ENCODE data around the gene TBL2. TPM values are rescaled to one million over a fixed set of nuclear protein-coding genes. Genes with fewer than 3 reads are reported as not detected.
"Not testable (repeated sequence)": the region's sequence is repeated elsewhere in the genome, so short reads cannot be mapped to it uniquely, and the experiment has no call there.

TBL2 gene
- total and polyA plus RNA-seq, 2 donors (not counting 1 experiment from before 2014, with no cell fraction given) = 15.1 to 34.6 TPM

GRCh38 chr7:73539709-73540108 lies 38.7 kb downstream of the TBL2 start:
- no peaks in the 10 kb centered on the region for H3K27me3 ChIP-seq (replicated peaks in 1 of 4; ENCODE audit: control extremely low read depth in 1 of 4, control insufficient read depth in 3 of 4, insufficient read depth in 4 of 4, low read length in 3 of 4)
- H3K4me3 ChIP-seq (ENCODE audit: control extremely low read depth in 1 of 5, extremely low read depth in 1 of 5, insufficient read depth in 1 of 5, low read depth in 2 of 5, low read length in 4 of 5) = no peak overlapping the region
- H3K36me3 ChIP-seq (replicated peaks in 1 of 2; ENCODE audit: control extremely low read depth in 1 of 2, control insufficient read depth in 1 of 2, extremely low read depth in 1 of 2, insufficient read depth in 2 of 2, low read length in 1 of 2) = peaks cover 0 to 73% of the 10 kb centered on the region in 2 experiments
- Mint-ChIP-seq H3K9me3 (ENCODE audit: insufficient read depth) (no peaks in the 10 kb centered on the region), H3K27me3 (no peaks in the 10 kb centered on the region), H3K4me1 (no peaks in the 10 kb centered on the region), H3K27ac (no peak overlapping the region), H3K4me3 (no peak overlapping the region)
- ChIA-PET CTCF (no interaction called here), POLR2A (interaction anchor here (0.5 kb wide), 1 partner anchor 77 kb away, joined by 7 read pairs; no protein-coding TSS in a partner anchor)
- ATAC-seq (ENCODE audit: low read depth) (no peak), DNase-seq (no peak)
- no peak overlapping the region for H3K4me2 ChIP-seq (replicated peaks; ENCODE audit: low read depth, low read length, poor library complexity, severe bottlenecking)
- H3K9me3 ChIP-seq (ENCODE audit: control extremely low read depth in 1 of 3, control insufficient read depth in 2 of 3, insufficient read depth in 1 of 3, low read length in 2 of 3) = no peaks in the 10 kb centered on the region
- peaks cover 49% of the 10 kb centered on the region for H3K79me2 ChIP-seq (ENCODE audit: control insufficient read depth, insufficient read depth, low read length)
- no peak overlapping the region for H2AFZ ChIP-seq (ENCODE audit: insufficient read depth, low read depth, low read length, poor library complexity, severe bottlenecking)
- peaks cover 35% of the 10 kb centered on the region for H4K20me1 ChIP-seq (ENCODE audit: control insufficient read depth, insufficient read depth, low read length, poor library complexity, severe bottlenecking)
- no peaks in the 10 kb centered on the region for H3K4me1 ChIP-seq (ENCODE audit: control insufficient read depth in 2 of 2, insufficient read depth in 2 of 2, low read length in 2 of 2)
- 97% methylated on average over 13 of the region's 13 CpGs for WGBS (ENCODE audit: insufficient coverage)
- H3K9ac ChIP-seq (ENCODE audit: low read length) = no peak overlapping the region
- H3K27ac ChIP-seq (ENCODE audit: low read length in 2 of 2) = no peak overlapping the region
- intact Hi-C loops (cut with micrococcal nuclease) = no loop called here
- TF ChIP-seq CTCF (IDR thresholded peaks at IDR 0.05) = no peak
- TF ChIP-seq EZH2 (IDR thresholded peaks at IDR 0.05; ENCODE audit: borderline replicate concordance, insufficient read depth, low read depth, low read length, poor library complexity, severe bottlenecking) = no peak

GRCh38 chr7:73538510-73538909 lies 39.9 kb downstream of the TBL2 start:
- peaks cover 37% of the 10 kb centered on the region for H3K79me2 ChIP-seq (ENCODE audit: control insufficient read depth, insufficient read depth, low read length)
- H3K4me3 ChIP-seq (ENCODE audit: control extremely low read depth in 1 of 5, extremely low read depth in 1 of 5, insufficient read depth in 1 of 5, low read depth in 2 of 5, low read length in 4 of 5); DNase-seq; H3K4me2 ChIP-seq (replicated peaks; ENCODE audit: low read depth, low read length, poor library complexity, severe bottlenecking); H3K4me1 ChIP-seq (ENCODE audit: control insufficient read depth in 2 of 2, insufficient read depth in 2 of 2, low read length in 2 of 2); H3K27ac Mint-ChIP-seq; intact Hi-C loops (cut with micrococcal nuclease); H3K27ac ChIP-seq (ENCODE audit: low read length in 2 of 2); H3K9me3 ChIP-seq (ENCODE audit: control extremely low read depth in 1 of 3, control insufficient read depth in 2 of 3, insufficient read depth in 1 of 3, low read length in 2 of 3); ATAC-seq (ENCODE audit: low read depth); H3K4me3 Mint-ChIP-seq; H3K27me3 Mint-ChIP-seq; H3K4me1 Mint-ChIP-seq; H3K27me3 ChIP-seq (replicated peaks in 1 of 4; ENCODE audit: control extremely low read depth in 1 of 4, control insufficient read depth in 3 of 4, insufficient read depth in 4 of 4, low read length in 3 of 4); H3K9ac ChIP-seq (ENCODE audit: low read length); H3K9me3 Mint-ChIP-seq (ENCODE audit: insufficient read depth); H2AFZ ChIP-seq (ENCODE audit: insufficient read depth, low read depth, low read length, poor library complexity, severe bottlenecking): not testable (repeated sequence)
- WGBS (ENCODE audit: insufficient coverage) = 100% methylated on average over 1 of the region's 2 CpGs
- CTCF ChIA-PET = interaction anchor here (0.8 kb wide), 1 partner anchor 20 kb away, joined by 3 read pairs; no protein-coding TSS in a partner anchor
- peaks cover 24% of the 10 kb centered on the region for H4K20me1 ChIP-seq (ENCODE audit: control insufficient read depth, insufficient read depth, low read length, poor library complexity, severe bottlenecking)
- peaks cover 0 to 69% of the 10 kb centered on the region in 2 experiments for H3K36me3 ChIP-seq (replicated peaks in 1 of 2; ENCODE audit: control extremely low read depth in 1 of 2, control insufficient read depth in 1 of 2, extremely low read depth in 1 of 2, insufficient read depth in 2 of 2, low read length in 1 of 2)
- POLR2A ChIA-PET = interaction anchor here (0.6 kb wide), 1 partner anchor 730 kb away, joined by 3 read pairs; no protein-coding TSS in a partner anchor
